HepG2 (cell line): Measurements from ENCODE around the gene ZSCAN4. TPM values are rescaled to one million over a fixed set of nuclear protein-coding genes. Genes with fewer than 3 reads are reported as not detected.
A peak's percentile ranks its signal among the peaks of the same experiment; 100 is the strongest.

Source experiments
- ARNT ChIP-seq: fragments of 450-650 bp; IDR thresholded peaks from 2 replicates; pipeline ENCODE4 v1.6.1; 2017
- ARNT2 ChIP-seq: sonication (generic); formaldehyde crosslinking; IDR thresholded peaks from 2 replicates; pipeline ENCODE4 v1.8.0; 2022; ENCODE audit warnings: mild to moderate bottlenecking, low read depth, missing genetic modification reagents, moderate library complexity
- CREM ChIP-seq, 2 experiments: sonication (generic) in 1 of 2; formaldehyde crosslinking in 1 of 2; IDR thresholded peaks; 2 replicates each; pipeline versions ENCODE4 v1.4.0 to v1.6.1; 2016 to 2020; ENCODE audit warnings: antibody characterized with exemption in 1 of 2, mild to moderate bottlenecking in 1 of 2, missing genetic modification reagents in 1 of 2
- HNF1B ChIP-seq: sonication (generic); formaldehyde crosslinking; IDR thresholded peaks from 2 replicates; pipeline ENCODE4 v1.5.1; 2020; ENCODE audit warnings: mild to moderate bottlenecking, moderate library complexity, missing genetic modification reagents
- NAIF1 ChIP-seq: sonication (generic); formaldehyde crosslinking; IDR thresholded peaks from 2 replicates; pipeline ENCODE4 v1.5.0; 2020; ENCODE audit warnings: mild to moderate bottlenecking, missing genetic modification reagents, borderline replicate concordance
- PLRG1 ChIP-seq: fragments of 450-650 bp; conservative IDR thresholded peaks from 2 replicates; pipeline ENCODE4 v1.6.1; 2016
- SRF ChIP-seq: IDR thresholded peaks from 2 replicates; pipeline ENCODE4 v1.6.1; 2011; ENCODE audit warnings: mild to moderate bottlenecking, low read depth, low read length, moderate library complexity
- TSC22D2 ChIP-seq: sonication (generic); formaldehyde crosslinking; IDR thresholded peaks from 2 replicates; pipeline ENCODE4 v1.5.1; 2020; ENCODE audit warnings: missing genetic modification reagents, mild to moderate bottlenecking, borderline replicate concordance
- UBTF ChIP-seq: sonication (generic); formaldehyde crosslinking; IDR thresholded peaks from 2 replicates; pipeline ENCODE4 v1.4.0; 2020; ENCODE audit warnings: mild to moderate bottlenecking, missing genetic modification reagents
- XRCC5 ChIP-seq: fragments of 200-400 bp; formaldehyde crosslinking; optimal IDR thresholded peaks from 2 replicates; pipeline ENCODE3; 2017; ENCODE audit warnings: mild to moderate bottlenecking, low read length
- YEATS2 ChIP-seq: sonication (generic); formaldehyde crosslinking; IDR thresholded peaks from 2 replicates; pipeline ENCODE4 v1.4.0; 2020; ENCODE audit warnings: missing genetic modification reagents, borderline replicate concordance
- YY1 ChIP-seq: IDR thresholded peaks from 2 replicates; pipeline ENCODE4 v1.6.1; 2011; ENCODE audit warnings: low read length, low read depth, moderate library complexity, mild to moderate bottlenecking; ENCODE audit not compliant: insufficient read depth, insufficient replicate concordance
- ZBTB8A ChIP-seq: sonication (generic); formaldehyde crosslinking; IDR thresholded peaks from 2 replicates; pipeline ENCODE4 v1.4.0; 2020; ENCODE audit warnings: mild to moderate bottlenecking, low read depth, missing genetic modification reagents, borderline replicate concordance
- ZNF124 ChIP-seq: sonication (generic); formaldehyde crosslinking; IDR thresholded peaks from 2 replicates; pipeline ENCODE4 v1.4.0; 2020; ENCODE audit warnings: missing genetic modification reagents
- ZNF441 ChIP-seq: sonication (generic); formaldehyde crosslinking; IDR thresholded peaks from 2 replicates; pipeline ENCODE4 v1.7.0; 2021; ENCODE audit warnings: missing genetic modification reagents, borderline replicate concordance
- ZNF451 ChIP-seq: sonication (generic); formaldehyde crosslinking; IDR thresholded peaks from 2 replicates; pipeline ENCODE4 v1.5.0; 2020; ENCODE audit warnings: mild to moderate bottlenecking, missing genetic modification reagents
- ZNF703 ChIP-seq: sonication (generic); formaldehyde crosslinking; IDR thresholded peaks from 2 replicates; pipeline ENCODE4 v1.5.1; 2020; ENCODE audit warnings: missing genetic modification reagents, mild to moderate bottlenecking, moderate library complexity, borderline replicate concordance
- polyA plus RNA-seq, 8 experiments: library from polyadenylated mRNA; depleted of rRNA in 3 of 8; stranded (reverse) in 7 of 8; unstranded in 1 of 8; fragments of >200 nt; fragmentation: Illumina TruSeq in 4 of 8; extraction: Trizol in 4 of 8; gene quantifications; 2 replicates each; pipeline versions ENCODE4 v1.2.1 to v1.2.3, GENCODE V29; 2011 to 2016; ENCODE audit warnings: low read depth in 4 of 8, missing spikeins in 1 of 8, mixed read lengths in 1 of 8; ENCODE audit not compliant: insufficient read depth in 1 of 8
- total RNA-seq, 5 experiments: library from RNA; depleted of rRNA; stranded (reverse); fragments of >200 nt; fragmentation: Illumina TruSeq; extraction: Trizol; gene quantifications; 2 replicates each; pipeline ENCODE4 v1.2.3, GENCODE V29; 2016; ENCODE audit warnings: low read depth in 1 of 5
- TF ChIP-seq, protein P1 (sequence below): sonication (generic); formaldehyde crosslinking; IDR thresholded peaks from 2 replicates; pipeline ENCODE4; 2020; ENCODE audit warnings: missing genetic modification reagents, mild to moderate bottlenecking, borderline replicate concordance
- TF ChIP-seq, protein P2 (sequence below): sonication (generic); formaldehyde crosslinking; IDR thresholded peaks from 2 replicates; pipeline ENCODE4 v1.5.0; 2020; ENCODE audit warnings: mild to moderate bottlenecking, missing genetic modification reagents

Gene ZSCAN4
- total and polyA plus RNA-seq, 2 of the 13 experiments (the other 11 are each of a cell fraction or from before 2014, with no cell fraction given), result 0.60 to 0.73 TPM

GRCh38 chr19:57632987-57633831 lies 35.5 kb upstream of the ZSCAN4 start, which contains the start of gene ZNF211 (continued):
- peak; percentile 72; the same call in 1 of the 2 replicates for TF ChIP-seq YEATS2 (CRISPR knock-in tag)
- no peak for TF ChIP-seq XRCC5
- no peak for TF ChIP-seq SRF
- TF ChIP-seq NAIF1, result no peak
- no peak for TF ChIP-seq ZBTB8A (CRISPR knock-in tag)
- TF ChIP-seq ZNF703 (CRISPR knock-in tag), result no peak
- TF ChIP-seq UBTF (CRISPR knock-in tag), result peak; percentile 41; the same call in 1 of the 2 replicates
- TF ChIP-seq, protein P1, sequence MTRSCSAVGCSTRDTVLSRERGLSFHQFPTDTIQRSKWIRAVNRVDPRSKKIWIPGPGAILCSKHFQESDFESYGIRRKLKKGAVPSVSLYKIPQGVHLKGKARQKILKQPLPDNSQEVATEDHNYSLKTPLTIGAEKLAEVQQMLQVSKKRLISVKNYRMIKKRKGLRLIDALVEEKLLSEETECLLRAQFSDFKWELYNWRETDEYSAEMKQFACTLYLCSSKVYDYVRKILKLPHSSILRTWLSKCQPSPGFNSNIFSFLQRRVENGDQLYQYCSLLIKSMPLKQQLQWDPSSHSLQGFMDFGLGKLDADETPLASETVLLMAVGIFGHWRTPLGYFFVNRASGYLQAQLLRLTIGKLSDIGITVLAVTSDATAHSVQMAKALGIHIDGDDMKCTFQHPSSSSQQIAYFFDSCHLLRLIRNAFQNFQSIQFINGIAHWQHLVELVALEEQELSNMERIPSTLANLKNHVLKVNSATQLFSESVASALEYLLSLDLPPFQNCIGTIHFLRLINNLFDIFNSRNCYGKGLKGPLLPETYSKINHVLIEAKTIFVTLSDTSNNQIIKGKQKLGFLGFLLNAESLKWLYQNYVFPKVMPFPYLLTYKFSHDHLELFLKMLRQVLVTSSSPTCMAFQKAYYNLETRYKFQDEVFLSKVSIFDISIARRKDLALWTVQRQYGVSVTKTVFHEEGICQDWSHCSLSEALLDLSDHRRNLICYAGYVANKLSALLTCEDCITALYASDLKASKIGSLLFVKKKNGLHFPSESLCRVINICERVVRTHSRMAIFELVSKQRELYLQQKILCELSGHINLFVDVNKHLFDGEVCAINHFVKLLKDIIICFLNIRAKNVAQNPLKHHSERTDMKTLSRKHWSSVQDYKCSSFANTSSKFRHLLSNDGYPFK, result peak; percentile 65; the same call in 1 of the 2 replicates
- no peak for TF ChIP-seq TSC22D2 (CRISPR knock-in tag)
- peak; percentile 81; the same call in 1 of the 2 replicates for TF ChIP-seq HNF1B (CRISPR knock-in tag)
- peak; percentile 89 for TF ChIP-seq CREM (IDR thresholded peaks at IDR 0.05)
- no peak for TF ChIP-seq CREM (CRISPR knock-in tag; IDR thresholded peaks at IDR 0.05)
- 0 out of 2 replicates have a peak, but pooled peaks have one; percentile 47 for TF ChIP-seq ZNF124
- TF ChIP-seq ARNT, result no peak
- TF ChIP-seq YY1, result peak; percentile 88
- TF ChIP-seq, protein P2, sequence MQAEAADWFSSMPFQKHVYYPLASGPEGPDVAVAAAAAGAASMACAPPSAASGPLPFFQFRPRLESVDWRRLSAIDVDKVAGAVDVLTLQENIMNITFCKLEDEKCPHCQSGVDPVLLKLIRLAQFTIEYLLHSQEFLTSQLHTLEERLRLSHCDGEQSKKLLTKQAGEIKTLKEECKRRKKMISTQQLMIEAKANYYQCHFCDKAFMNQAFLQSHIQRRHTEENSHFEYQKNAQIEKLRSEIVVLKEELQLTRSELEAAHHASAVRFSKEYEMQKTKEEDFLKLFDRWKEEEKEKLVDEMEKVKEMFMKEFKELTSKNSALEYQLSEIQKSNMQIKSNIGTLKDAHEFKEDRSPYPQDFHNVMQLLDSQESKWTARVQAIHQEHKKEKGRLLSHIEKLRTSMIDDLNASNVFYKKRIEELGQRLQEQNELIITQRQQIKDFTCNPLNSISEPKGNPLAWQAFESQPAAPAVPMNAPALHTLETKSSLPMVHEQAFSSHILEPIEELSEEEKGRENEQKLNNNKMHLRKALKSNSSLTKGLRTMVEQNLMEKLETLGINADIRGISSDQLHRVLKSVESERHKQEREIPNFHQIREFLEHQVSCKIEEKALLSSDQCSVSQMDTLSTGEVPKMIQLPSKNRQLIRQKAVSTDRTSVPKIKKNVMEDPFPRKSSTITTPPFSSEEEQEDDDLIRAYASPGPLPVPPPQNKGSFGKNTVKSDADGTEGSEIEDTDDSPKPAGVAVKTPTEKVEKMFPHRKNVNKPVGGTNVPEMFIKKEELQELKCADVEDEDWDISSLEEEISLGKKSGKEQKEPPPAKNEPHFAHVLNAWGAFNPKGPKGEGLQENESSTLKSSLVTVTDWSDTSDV (CRISPR knock-in tag), result no peak
- no peak; the same call in 1 of the 2 replicates for TF ChIP-seq ZNF451 (CRISPR knock-in tag)
- TF ChIP-seq PLRG1, result no peak
- no peak for TF ChIP-seq ZNF441 (CRISPR knock-in tag)
- peak; percentile 83 for TF ChIP-seq ARNT2 (CRISPR knock-in tag)
